HEK293 (cell line): Measurements from ENCODE around the gene FILIP1.

ENCODE experiments used
- GLI4 ChIP-seq: fragments of 450-650 bp; formaldehyde crosslinking; IDR thresholded peaks from 2 replicates; pipeline ENCODE4 v1.5.1; 2016; ENCODE audit warnings: missing biosample characterization, missing genetic modification characterization
- INSM2 ChIP-seq: fragments of 450-650 bp; formaldehyde crosslinking; IDR thresholded peaks from 2 replicates; pipeline ENCODE4 v1.5.1; 2016; ENCODE audit warnings: missing biosample characterization, missing genetic modification characterization
- KLF1 ChIP-seq: fragments of 450-650 bp; formaldehyde crosslinking; IDR thresholded peaks from 2 replicates; pipeline ENCODE4 v1.5.1; 2016; ENCODE audit warnings: missing biosample characterization, missing genetic modification characterization
- MEIS1 ChIP-seq: sonication (generic); formaldehyde crosslinking; IDR thresholded peaks from 2 replicates; pipeline ENCODE4 v1.8.1; 2022; ENCODE audit warnings: missing genetic modification reagents, mild to moderate bottlenecking, borderline replicate concordance
- SP2 ChIP-seq: fragments of 450-650 bp; formaldehyde crosslinking; IDR thresholded peaks from 2 replicates; pipeline ENCODE4 v1.5.1; 2016; ENCODE audit warnings: missing biosample characterization, missing genetic modification characterization
- YY1 ChIP-seq: fragments of 450-650 bp; formaldehyde crosslinking; IDR thresholded peaks from 2 replicates; pipeline ENCODE4 v1.5.1; 2018; ENCODE audit warnings: missing biosample characterization, missing genetic modification characterization
- ZBTB17 ChIP-seq: fragments of 450-650 bp; formaldehyde crosslinking; IDR thresholded peaks from 2 replicates; pipeline ENCODE4 v1.5.1; 2016; ENCODE audit warnings: missing biosample characterization, missing genetic modification characterization
- ZNF114 ChIP-seq: fragments of 450-650 bp; formaldehyde crosslinking; IDR thresholded peaks from 2 replicates; pipeline ENCODE4 v1.5.0; 2017; ENCODE audit warnings: missing biosample characterization, missing genetic modification characterization
- ZNF133 ChIP-seq: fragments of 450-650 bp; formaldehyde crosslinking; IDR thresholded peaks from 2 replicates; pipeline ENCODE4 v1.5.1; 2016; ENCODE audit warnings: missing biosample characterization, missing genetic modification characterization
- ZNF157 ChIP-seq: fragments of 450-650 bp; formaldehyde crosslinking; IDR thresholded peaks from 2 replicates; pipeline ENCODE4 v1.5.1; 2016; ENCODE audit warnings: missing biosample characterization, missing genetic modification characterization
- ZNF16 ChIP-seq: fragments of 450-650 bp; formaldehyde crosslinking; IDR thresholded peaks from 2 replicates; pipeline ENCODE4 v1.5.1; 2016; ENCODE audit warnings: low read depth, missing biosample characterization, missing genetic modification characterization
- ZNF175 ChIP-seq: fragments of 450-650 bp; formaldehyde crosslinking; IDR thresholded peaks from 2 replicates; pipeline ENCODE4 v1.5.1; 2016; ENCODE audit warnings: missing biosample characterization, missing genetic modification characterization
- ZNF2 ChIP-seq: fragments of 450-650 bp; formaldehyde crosslinking; IDR thresholded peaks from 2 replicates; pipeline ENCODE4 v1.5.1; 2016; ENCODE audit warnings: missing biosample characterization, missing genetic modification characterization
- ZNF211 ChIP-seq: fragments of 450-650 bp; formaldehyde crosslinking; IDR thresholded peaks from 2 replicates; pipeline ENCODE4 v1.5.1; 2016; ENCODE audit warnings: low read depth, missing biosample characterization, missing genetic modification characterization
- ZNF248 ChIP-seq: fragments of 450-650 bp; formaldehyde crosslinking; IDR thresholded peaks from 2 replicates; pipeline ENCODE4 v1.5.1; 2017; ENCODE audit warnings: missing biosample characterization, missing genetic modification characterization
- ZNF292 ChIP-seq: fragments of 450-650 bp; formaldehyde crosslinking; IDR thresholded peaks from 2 replicates; pipeline ENCODE4 v1.5.1; 2016; ENCODE audit warnings: low read depth, missing biosample characterization, missing genetic modification characterization, borderline replicate concordance
- ZNF366 ChIP-seq: fragments of 450-650 bp; formaldehyde crosslinking; conservative IDR thresholded peaks from 2 replicates; pipeline ENCODE4 v1.5.1; 2016; ENCODE audit warnings: missing biosample characterization, missing genetic modification characterization
- ZNF433 ChIP-seq: fragments of 450-650 bp; formaldehyde crosslinking; IDR thresholded peaks from 2 replicates; pipeline ENCODE4 v1.5.1; 2016; ENCODE audit warnings: missing biosample characterization, missing genetic modification characterization, low read depth
- ZNF449 ChIP-seq: fragments of 450-650 bp; formaldehyde crosslinking; IDR thresholded peaks from 2 replicates; pipeline ENCODE4 v1.5.1; 2017; ENCODE audit warnings: missing biosample characterization, mild to moderate bottlenecking, missing genetic modification characterization, moderate library complexity
- ZNF48 ChIP-seq: fragments of 450-650 bp; formaldehyde crosslinking; IDR thresholded peaks from 2 replicates; pipeline ENCODE4 v1.5.1; 2016; ENCODE audit warnings: missing biosample characterization, missing genetic modification characterization
- ZNF544 ChIP-seq: fragments of 450-650 bp; formaldehyde crosslinking; IDR thresholded peaks from 2 replicates; pipeline ENCODE4 v1.5.0; 2017; ENCODE audit warnings: missing biosample characterization, missing genetic modification characterization
- ZNF561 ChIP-seq: fragments of 450-650 bp; IDR thresholded peaks from 2 replicates; pipeline ENCODE4 v1.5.1; 2018; ENCODE audit warnings: missing biosample characterization, missing genetic modification characterization, borderline replicate concordance
- ZNF580 ChIP-seq: fragments of 450-650 bp; formaldehyde crosslinking; IDR thresholded peaks from 2 replicates; pipeline ENCODE4 v1.5.1; 2016; ENCODE audit warnings: missing biosample characterization, missing genetic modification characterization
- ZNF585B ChIP-seq: fragments of 450-650 bp; formaldehyde crosslinking; IDR thresholded peaks from 2 replicates; pipeline ENCODE4 v1.5.1; 2016; ENCODE audit warnings: missing biosample characterization, missing genetic modification characterization
- ZNF596 ChIP-seq: fragments of 450-650 bp; IDR thresholded peaks from 2 replicates; pipeline ENCODE4 v1.5.0; 2018; ENCODE audit warnings: missing biosample characterization, mild to moderate bottlenecking, missing genetic modification characterization, moderate library complexity
- ZNF658 ChIP-seq: fragments of 450-650 bp; formaldehyde crosslinking; IDR thresholded peaks from 2 replicates; pipeline ENCODE4; 2016; ENCODE audit warnings: missing biosample characterization, missing genetic modification characterization
- ZNF660 ChIP-seq: fragments of 450-650 bp; IDR thresholded peaks from 2 replicates; pipeline ENCODE4 v1.5.1; 2018; ENCODE audit warnings: missing biosample characterization, mild to moderate bottlenecking, missing genetic modification characterization
- ZNF664 ChIP-seq: fragments of 450-650 bp; formaldehyde crosslinking; IDR thresholded peaks from 2 replicates; pipeline ENCODE4 v1.5.1; 2016; ENCODE audit warnings: missing biosample characterization, missing genetic modification characterization
- ZNF692 ChIP-seq: fragments of 450-650 bp; formaldehyde crosslinking; IDR thresholded peaks from 2 replicates; pipeline ENCODE4 v1.5.1; 2016; ENCODE audit warnings: missing biosample characterization, missing genetic modification characterization
- ZNF76 ChIP-seq: fragments of 450-650 bp; formaldehyde crosslinking; IDR thresholded peaks from 2 replicates; pipeline ENCODE4; 2016; ENCODE audit warnings: low read depth, missing biosample characterization, missing genetic modification characterization, borderline replicate concordance
- TF ChIP-seq, protein P1 (sequence below): fragments of 450-650 bp; formaldehyde crosslinking; IDR thresholded peaks from 2 replicates; pipeline ENCODE4 v1.5.1; 2017; ENCODE audit warnings: missing biosample characterization, missing genetic modification characterization
- TF ChIP-seq, protein P2 (sequence below): fragments of 450-650 bp; formaldehyde crosslinking; IDR thresholded peaks from 2 replicates; pipeline ENCODE4 v1.5.1; 2017; ENCODE audit warnings: missing biosample characterization, missing genetic modification characterization
- TF ChIP-seq, protein P3 (sequence below): fragments of 450-650 bp; formaldehyde crosslinking; IDR thresholded peaks from 2 replicates; pipeline ENCODE4 v1.5.1; 2017; ENCODE audit warnings: missing biosample characterization, missing genetic modification characterization

Gene FILIP1

GRCh38 chr6:75275067-75275466 is 218.5 kb downstream of the FILIP1 start (continued):
- TF ChIP-seq ZNF157 (tag by site-specific recombination) (no peak), ZNF248 (no peak), ZNF658 (tag by site-specific recombination) (no peak), ZNF561 (tag by site-specific recombination) (no peak), ZNF544 (no peak), ZNF175 (no peak), INSM2 (no peak), ZNF664 (tag by site-specific recombination) (no peak), ZNF133 (tag by site-specific recombination) (no peak), ZNF48 (tag by site-specific recombination) (no peak), ZBTB17 (peak; percentile 44; the same call in 1 of the 2 replicates), ZNF660 (tag by site-specific recombination) (no peak), ZNF366 (tag by site-specific recombination) (0 out of 2 replicates have a peak, but pooled peaks have one; percentile 42), SP2 (tag by site-specific recombination) (no peak), ZNF292 (no peak), ZNF433 (tag by site-specific recombination) (no peak), YY1 (tag by site-specific recombination) (no peak), GLI4 (tag by site-specific recombination) (no peak), ZNF76 (tag by site-specific recombination) (no peak), ZNF580 (tag by site-specific recombination) (no peak), ZNF114 (tag by site-specific recombination) (no peak), MEIS1 (CRISPR knock-in tag) (no peak), ZNF692 (tag by site-specific recombination) (no peak), KLF1 (tag by site-specific recombination) (no peak), ZNF2 (tag by site-specific recombination) (no peak), ZNF16 (tag by site-specific recombination) (no peak), ZNF585B (tag by site-specific recombination) (no peak), ZNF211 (no peak), ZNF449 (tag by site-specific recombination) (no peak), ZNF596 (no peak)
- TF ChIP-seq, protein P1, sequence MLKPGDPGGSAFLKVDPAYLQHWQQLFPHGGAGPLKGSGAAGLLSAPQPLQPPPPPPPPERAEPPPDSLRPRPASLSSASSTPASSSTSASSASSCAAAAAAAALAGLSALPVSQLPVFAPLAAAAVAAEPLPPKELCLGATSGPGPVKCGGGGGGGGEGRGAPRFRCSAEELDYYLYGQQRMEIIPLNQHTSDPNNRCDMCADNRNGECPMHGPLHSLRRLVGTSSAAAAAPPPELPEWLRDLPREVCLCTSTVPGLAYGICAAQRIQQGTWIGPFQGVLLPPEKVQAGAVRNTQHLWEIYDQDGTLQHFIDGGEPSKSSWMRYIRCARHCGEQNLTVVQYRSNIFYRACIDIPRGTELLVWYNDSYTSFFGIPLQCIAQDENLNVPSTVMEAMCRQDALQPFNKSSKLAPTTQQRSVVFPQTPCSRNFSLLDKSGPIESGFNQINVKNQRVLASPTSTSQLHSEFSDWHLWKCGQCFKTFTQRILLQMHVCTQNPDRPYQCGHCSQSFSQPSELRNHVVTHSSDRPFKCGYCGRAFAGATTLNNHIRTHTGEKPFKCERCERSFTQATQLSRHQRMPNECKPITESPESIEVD (tag by site-specific recombination) = no peak
- TF ChIP-seq, protein P2, sequence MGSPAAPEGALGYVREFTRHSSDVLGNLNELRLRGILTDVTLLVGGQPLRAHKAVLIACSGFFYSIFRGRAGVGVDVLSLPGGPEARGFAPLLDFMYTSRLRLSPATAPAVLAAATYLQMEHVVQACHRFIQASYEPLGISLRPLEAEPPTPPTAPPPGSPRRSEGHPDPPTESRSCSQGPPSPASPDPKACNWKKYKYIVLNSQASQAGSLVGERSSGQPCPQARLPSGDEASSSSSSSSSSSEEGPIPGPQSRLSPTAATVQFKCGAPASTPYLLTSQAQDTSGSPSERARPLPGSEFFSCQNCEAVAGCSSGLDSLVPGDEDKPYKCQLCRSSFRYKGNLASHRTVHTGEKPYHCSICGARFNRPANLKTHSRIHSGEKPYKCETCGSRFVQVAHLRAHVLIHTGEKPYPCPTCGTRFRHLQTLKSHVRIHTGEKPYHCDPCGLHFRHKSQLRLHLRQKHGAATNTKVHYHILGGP = no peak
- TF ChIP-seq, protein P3, sequence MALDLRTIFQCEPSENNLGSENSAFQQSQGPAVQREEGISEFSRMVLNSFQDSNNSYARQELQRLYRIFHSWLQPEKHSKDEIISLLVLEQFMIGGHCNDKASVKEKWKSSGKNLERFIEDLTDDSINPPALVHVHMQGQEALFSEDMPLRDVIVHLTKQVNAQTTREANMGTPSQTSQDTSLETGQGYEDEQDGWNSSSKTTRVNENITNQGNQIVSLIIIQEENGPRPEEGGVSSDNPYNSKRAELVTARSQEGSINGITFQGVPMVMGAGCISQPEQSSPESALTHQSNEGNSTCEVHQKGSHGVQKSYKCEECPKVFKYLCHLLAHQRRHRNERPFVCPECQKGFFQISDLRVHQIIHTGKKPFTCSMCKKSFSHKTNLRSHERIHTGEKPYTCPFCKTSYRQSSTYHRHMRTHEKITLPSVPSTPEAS (tag by site-specific recombination) = no peak
